ENCODE measurements around the gene TTLL10.

The TTLL10 gene

GRCh38 chr1:1163538-1164070, 10.1 kb upstream of the TTLL10 start:
- DNase-seq (ENCODE audit: extremely low spot score): no peak
- TF ChIP-seq SUZ12 (IDR thresholded peaks at IDR 0.05) (no peak), BHLHE40 (IDR thresholded peaks at IDR 0.05; ENCODE audit: borderline replicate concordance) (no peak), ARNT (IDR thresholded peaks at IDR 0.05) (no peak), FOXK2 (IDR thresholded peaks at IDR 0.05) (no peak), PKNOX1 (IDR thresholded peaks at IDR 0.05) (no peak), TARDBP (IDR thresholded peaks at IDR 0.05) (no peak), HDGF (IDR thresholded peaks at IDR 0.05; ENCODE audit: borderline replicate concordance) (no peak), SP1 (IDR thresholded peaks at IDR 0.05) (no peak), FOXA1 (IDR thresholded peaks at IDR 0.05) (no peak), L3MBTL2 (conservative IDR thresholded peaks at IDR 0.05) (no peak), LEF1 (IDR thresholded peaks at IDR 0.05; ENCODE audit: borderline replicate concordance) (no peak), NFRKB (IDR thresholded peaks at IDR 0.05) (no peak), ELF4 (IDR thresholded peaks at IDR 0.05) (no peak), FOXM1 (IDR thresholded peaks at IDR 0.05; ENCODE audit: borderline replicate concordance) (no peak), ZNF384 (IDR thresholded peaks at IDR 0.05) (no peak), CTBP1 (IDR thresholded peaks at IDR 0.05; ENCODE audit: borderline replicate concordance) (no peak)
- POLR2A ChIA-PET: no interaction called here
- CTCF ChIA-PET: no interaction called here

GRCh38 chr1:1164361-1164700, 9.3 kb upstream of the TTLL10 start:
- DNase-seq (ENCODE audit: extremely low spot score): no peak
- TF ChIP-seq CTBP1 (IDR thresholded peaks at IDR 0.05; ENCODE audit: borderline replicate concordance): no peak
- TF ChIP-seq L3MBTL2 (conservative IDR thresholded peaks at IDR 0.05): no peak
- TF ChIP-seq SUZ12 (IDR thresholded peaks at IDR 0.05): no peak
- no peak for TF ChIP-seq FOXA1 (IDR thresholded peaks at IDR 0.05)
- TF ChIP-seq ELF4 (IDR thresholded peaks at IDR 0.05): no peak
- no peak for TF ChIP-seq FOXM1 (IDR thresholded peaks at IDR 0.05; ENCODE audit: borderline replicate concordance)
- no peak for TF ChIP-seq BHLHE40 (IDR thresholded peaks at IDR 0.05; ENCODE audit: borderline replicate concordance)
- no peak for TF ChIP-seq HDGF (IDR thresholded peaks at IDR 0.05; ENCODE audit: borderline replicate concordance)
- TF ChIP-seq SP1 (IDR thresholded peaks at IDR 0.05): no peak
- CTCF ChIA-PET: no interaction called here
- POLR2A ChIA-PET: no interaction called here

- DNase-seq (ENCODE audit: extremely low spot score): no peak
- no peak for TF ChIP-seq SP1 (IDR thresholded peaks at IDR 0.05)
- no peak for TF ChIP-seq ZNF384 (IDR thresholded peaks at IDR 0.05)
- no peak for TF ChIP-seq NFRKB (IDR thresholded peaks at IDR 0.05)
- CTCF ChIA-PET: no interaction called here
- POLR2A ChIA-PET: no interaction called here
Observed at GRCh38 chr1:1164701-1165451, 8.8 kb upstream of the TTLL10 start.

GRCh38 chr1:1165485-1165884, 8.2 kb upstream of the TTLL10 start:
- TF ChIP-seq SUZ12 (IDR thresholded peaks at IDR 0.05): no peak
- no peak for TF ChIP-seq CTBP1 (IDR thresholded peaks at IDR 0.05; ENCODE audit: borderline replicate concordance)
- no peak for TF ChIP-seq NFRKB (IDR thresholded peaks at IDR 0.05)
- no peak for TF ChIP-seq SP1 (IDR thresholded peaks at IDR 0.05)
- no peak for TF ChIP-seq FOXA1 (IDR thresholded peaks at IDR 0.05)
- TF ChIP-seq ARNT (IDR thresholded peaks at IDR 0.05): no peak
- CTCF ChIA-PET: no interaction called here
- POLR2A ChIA-PET: no interaction called here
- DNase-seq (ENCODE audit: extremely low spot score): no peak

GRCh38 chr1:1165900-1166421, 7.7 kb upstream of the TTLL10 start:
- ChIA-PET POLR2A (no interaction called here), CTCF (no interaction called here)
- no peak for TF ChIP-seq CTBP1 (IDR thresholded peaks at IDR 0.05; ENCODE audit: borderline replicate concordance)
- DNase-seq (ENCODE audit: extremely low spot score): no peak

GRCh38 chr1:1166642-1167397, 6.9 kb upstream of the TTLL10 start:
- no peak for DNase-seq (ENCODE audit: extremely low spot score)
- ChIA-PET POLR2A (no interaction called here), CTCF (no interaction called here)
- TF ChIP-seq FOXK2 (IDR thresholded peaks at IDR 0.05): no peak
- TF ChIP-seq ARNT (IDR thresholded peaks at IDR 0.05): no peak
- TF ChIP-seq CTBP1 (IDR thresholded peaks at IDR 0.05; ENCODE audit: borderline replicate concordance): no peak
- TF ChIP-seq ELF4 (IDR thresholded peaks at IDR 0.05): no peak
- TF ChIP-seq SP1 (IDR thresholded peaks at IDR 0.05): no peak
- TF ChIP-seq HDGF (IDR thresholded peaks at IDR 0.05; ENCODE audit: borderline replicate concordance): no peak
- no peak for TF ChIP-seq FOXM1 (IDR thresholded peaks at IDR 0.05; ENCODE audit: borderline replicate concordance)
- TF ChIP-seq L3MBTL2 (conservative IDR thresholded peaks at IDR 0.05): no peak
- TF ChIP-seq SUZ12 (IDR thresholded peaks at IDR 0.05): no peak
- TF ChIP-seq LEF1 (IDR thresholded peaks at IDR 0.05; ENCODE audit: borderline replicate concordance): no peak
- no peak for TF ChIP-seq PKNOX1 (IDR thresholded peaks at IDR 0.05)
- TF ChIP-seq FOXA1 (IDR thresholded peaks at IDR 0.05): no peak
- no peak for TF ChIP-seq TARDBP (IDR thresholded peaks at IDR 0.05)
- TF ChIP-seq NFRKB (IDR thresholded peaks at IDR 0.05): no peak
- no peak for TF ChIP-seq ZNF384 (IDR thresholded peaks at IDR 0.05)

GRCh38 chr1:1167398-1167821, 6.3 kb upstream of the TTLL10 start:
- POLR2A ChIA-PET: no interaction called here
- no peak for TF ChIP-seq L3MBTL2 (conservative IDR thresholded peaks at IDR 0.05)
- no peak for TF ChIP-seq NFRKB (IDR thresholded peaks at IDR 0.05)
- TF ChIP-seq FOXK2 (IDR thresholded peaks at IDR 0.05): no peak
- no peak for TF ChIP-seq SP1 (IDR thresholded peaks at IDR 0.05)
- TF ChIP-seq CTBP1 (IDR thresholded peaks at IDR 0.05; ENCODE audit: borderline replicate concordance): no peak
- no peak for TF ChIP-seq ZNF384 (IDR thresholded peaks at IDR 0.05)
- no peak for TF ChIP-seq ELF4 (IDR thresholded peaks at IDR 0.05)
- TF ChIP-seq FOXA1 (IDR thresholded peaks at IDR 0.05): no peak
- no peak for TF ChIP-seq HDGF (IDR thresholded peaks at IDR 0.05; ENCODE audit: borderline replicate concordance)
- no peak for TF ChIP-seq PKNOX1 (IDR thresholded peaks at IDR 0.05)
- TF ChIP-seq FOXM1 (IDR thresholded peaks at IDR 0.05; ENCODE audit: borderline replicate concordance): no peak
- no peak for TF ChIP-seq LEF1 (IDR thresholded peaks at IDR 0.05; ENCODE audit: borderline replicate concordance)
- no peak for TF ChIP-seq SUZ12 (IDR thresholded peaks at IDR 0.05)
- no peak for TF ChIP-seq ARNT (IDR thresholded peaks at IDR 0.05)
- TF ChIP-seq TARDBP (IDR thresholded peaks at IDR 0.05): no peak
- TF ChIP-seq BHLHE40 (IDR thresholded peaks at IDR 0.05; ENCODE audit: borderline replicate concordance): no peak
- no peak for DNase-seq (ENCODE audit: extremely low spot score)
- CTCF ChIA-PET: no interaction called here

All from HEK293T (cell line).